SKM-1 treated with dmso at 0.1 percent for 144 hours (cell line): ENCODE results near the gene TAGLN2.
"Not testable (repeated sequence)": the region's sequence is repeated elsewhere in the genome, so short reads cannot be mapped to it uniquely, and the experiment has no call there.

Experiments
- DNase-seq: peaks from one replicate; lab custom pipeline; 2025; ENCODE audit not compliant: unreplicated experiment; lab: John Stamatoyannopoulos, UW

Gene TAGLN2

DNA sequence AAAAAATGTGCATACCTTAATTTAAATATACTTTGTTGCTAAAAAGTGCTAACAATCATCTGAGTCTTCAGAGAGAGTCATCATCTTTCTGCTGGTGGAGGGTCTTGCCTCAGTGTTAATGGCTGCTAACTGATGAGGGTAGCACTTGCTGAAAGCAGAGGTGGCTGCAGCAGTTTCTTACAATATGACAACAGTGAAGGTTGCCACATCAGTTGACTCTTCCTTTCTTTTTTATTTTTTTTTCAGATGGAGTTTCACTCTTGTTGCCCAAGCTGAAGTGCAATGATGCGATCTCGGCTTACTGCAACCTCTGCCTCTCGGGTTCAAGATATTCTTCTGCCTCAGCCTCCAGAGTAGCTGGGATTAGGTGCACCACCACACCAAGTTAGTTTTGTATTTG is 22.8 kb downstream of the TAGLN2 start:
- no peak for DNase-seq

DNA sequence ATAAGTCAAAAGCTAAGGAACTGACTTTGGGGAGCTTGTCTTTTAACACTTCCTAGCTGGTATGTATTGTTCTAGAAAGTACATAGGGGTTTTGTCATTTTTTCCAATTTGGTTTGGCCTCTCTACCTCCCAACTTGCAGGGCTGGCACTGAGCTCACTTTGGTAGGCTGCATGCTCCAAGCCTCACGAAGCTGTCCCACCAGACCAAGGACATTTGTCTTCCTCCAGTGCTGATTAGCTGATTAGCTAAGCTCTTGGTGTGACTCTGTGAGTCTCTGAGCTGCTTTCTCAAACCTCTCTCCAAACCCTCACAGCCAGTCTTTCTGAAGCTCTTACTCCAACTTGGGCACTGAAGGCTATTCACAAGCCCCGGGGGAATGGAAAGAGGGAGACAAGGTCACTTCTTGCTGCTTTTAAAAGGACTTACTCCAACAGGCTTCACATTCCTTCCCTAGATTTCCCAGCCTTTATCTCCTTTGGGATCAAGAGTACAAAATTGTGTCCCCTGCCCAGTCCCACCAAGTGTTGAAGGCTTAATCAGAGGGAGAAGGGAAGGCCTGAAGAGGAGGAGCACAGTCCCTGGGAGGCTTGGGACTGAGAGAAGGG is 24.4 kb downstream of the TAGLN2 start:
- DNase-seq, result no peak

DNA sequence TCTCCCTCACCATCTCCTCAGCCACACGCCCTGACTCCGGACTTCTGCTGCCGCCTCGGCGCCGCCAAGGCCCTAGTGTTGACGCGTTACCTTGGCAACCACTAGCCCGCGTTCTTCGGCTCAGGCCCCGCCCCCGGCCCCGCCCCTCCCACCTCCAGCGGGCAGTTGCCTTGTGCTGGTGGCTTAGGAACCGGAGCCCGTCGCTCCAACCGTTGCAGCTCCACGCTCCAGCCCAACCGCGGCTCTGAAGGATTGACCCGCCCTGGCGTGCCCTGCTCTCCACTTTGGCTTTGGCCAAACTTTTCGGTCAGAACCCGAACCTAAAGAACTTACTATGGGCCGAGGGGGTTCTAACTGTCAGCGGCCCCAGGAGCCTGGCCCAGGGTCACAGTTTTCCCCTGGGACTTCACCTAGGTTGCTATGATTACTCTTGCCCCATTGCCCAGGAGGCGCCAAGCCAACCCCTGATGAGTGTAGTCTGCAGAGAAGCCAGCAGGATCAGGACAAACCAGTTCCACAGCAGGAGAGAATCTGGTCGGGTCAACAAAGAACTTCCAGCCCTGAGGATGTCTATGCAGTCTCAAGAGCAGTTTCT is 25.1 kb downstream of the TAGLN2 start, which contains the start of gene CFAP45:
TSS of gene CFAP45 (minus strand) at position 80 of the 595 bp plus-strand sequence. CDS start at position 13, 67 bp downstream.
- DNase-seq, result no peak

DNA sequence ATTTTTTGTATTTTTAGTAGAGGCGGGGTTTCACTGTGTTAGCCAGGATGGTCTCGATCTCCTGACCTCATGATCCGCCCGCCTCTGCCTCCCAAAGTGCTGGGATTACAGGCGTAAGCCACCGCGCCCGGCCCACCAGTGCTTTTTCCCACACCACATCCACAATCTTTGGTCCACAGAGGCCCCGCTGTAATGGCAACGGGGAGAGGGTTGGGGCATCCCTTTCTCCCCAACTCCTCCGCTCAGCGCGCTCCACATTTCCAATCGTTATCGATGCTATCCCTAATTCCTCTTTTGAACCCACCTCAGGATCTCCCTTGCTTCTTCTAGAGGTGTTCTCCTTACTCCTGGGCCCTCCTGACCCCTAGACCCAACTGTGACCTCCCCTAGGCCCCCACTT is 25.7 kb downstream of the TAGLN2 start:
- DNase-seq, result not testable (repeated sequence)

DNA sequence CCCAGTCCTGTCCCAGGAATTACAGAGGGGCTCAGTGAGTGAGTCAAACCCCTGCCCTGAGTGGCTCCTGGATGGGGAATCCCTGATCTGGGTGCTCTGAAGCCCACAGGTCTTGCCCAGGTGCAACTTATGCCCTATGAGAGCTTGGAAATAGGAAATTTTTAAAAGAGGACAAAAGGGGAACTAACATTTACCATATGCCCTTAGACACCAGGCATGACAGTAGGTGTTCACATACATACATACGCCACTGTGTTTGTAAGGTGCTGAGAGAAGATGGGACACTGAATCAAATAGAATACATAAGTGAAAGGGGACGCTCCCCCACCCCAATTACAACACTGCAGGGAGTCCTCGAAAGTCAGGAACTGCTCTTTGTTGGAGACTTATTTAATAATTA is 26.8 kb downstream of the TAGLN2 start:
- peak; percentile 32 for DNase-seq

DNA sequence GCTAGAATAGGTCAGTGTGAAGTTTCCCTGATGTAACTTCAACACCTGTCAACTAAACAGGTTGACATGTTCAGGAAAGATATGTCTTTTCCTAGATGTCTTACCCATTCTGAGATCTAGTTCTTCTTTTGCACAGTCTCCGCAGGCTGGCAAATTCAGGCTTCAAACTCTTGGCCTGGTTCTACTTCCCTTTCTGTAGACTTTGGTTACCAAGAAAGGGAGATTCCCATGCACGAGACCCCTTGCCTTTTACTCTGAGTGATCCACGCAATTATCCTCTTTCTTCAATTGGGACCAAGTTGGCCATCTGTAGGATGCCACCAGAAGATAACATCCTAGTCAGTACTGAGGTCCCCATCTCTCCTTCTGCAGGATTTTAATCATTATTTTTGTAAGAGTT is 27.3 kb downstream of the TAGLN2 start:
- DNase-seq, result no peak

DNA sequence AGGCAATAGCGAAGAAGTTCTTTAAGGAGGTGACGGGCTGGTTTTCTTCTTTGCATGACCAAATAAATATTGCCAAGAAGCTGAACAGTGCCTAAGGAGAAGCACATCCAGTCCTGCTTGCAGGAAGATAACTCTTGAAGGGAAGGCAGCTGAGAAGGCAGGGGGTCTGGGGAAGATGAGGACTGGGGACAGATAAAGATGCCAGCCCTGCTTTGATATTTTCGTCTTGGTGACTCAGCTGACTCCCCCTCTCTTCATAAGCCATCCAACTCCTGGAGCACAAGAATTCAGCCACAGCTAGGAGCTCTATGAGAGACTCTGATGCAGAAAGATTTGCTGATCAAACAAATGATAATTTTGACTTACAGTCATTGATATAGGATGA is 28.8 kb downstream of the TAGLN2 start:
- no peak for DNase-seq

DNA sequence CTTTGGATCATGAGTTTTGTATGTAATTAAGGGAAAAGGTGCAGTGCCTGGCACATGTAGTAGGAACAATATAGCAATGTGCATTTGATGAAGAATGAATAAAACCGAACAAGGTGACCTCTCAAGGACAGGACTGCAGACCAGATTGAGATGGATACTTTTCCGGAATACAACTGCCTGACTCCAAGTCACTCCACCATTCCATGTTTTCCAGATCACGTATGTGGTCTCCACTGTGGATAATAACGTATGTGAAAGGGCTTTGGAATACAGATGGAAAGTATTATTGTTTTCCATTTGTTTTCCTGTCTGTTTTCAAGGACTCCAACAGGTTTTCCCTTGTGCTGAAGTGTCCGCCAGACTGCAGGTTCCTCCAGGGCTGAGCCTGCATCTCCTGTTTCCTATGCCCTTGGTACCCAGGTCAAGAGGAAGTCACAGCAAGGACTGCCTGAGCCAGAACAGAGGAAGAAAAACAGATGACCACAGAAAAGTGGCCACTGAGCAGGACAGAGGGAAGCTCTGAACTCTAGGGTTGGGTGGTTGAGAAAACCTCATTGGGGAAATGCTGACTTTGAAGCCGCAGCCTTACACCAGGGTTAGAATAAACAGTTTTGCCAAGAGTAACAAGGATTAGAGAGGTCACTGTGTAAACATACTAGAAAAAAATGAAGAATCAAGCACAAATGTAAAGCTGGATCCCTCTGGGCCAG is 29.3 kb downstream of the TAGLN2 start:
- peak; percentile 74 for DNase-seq

DNA sequence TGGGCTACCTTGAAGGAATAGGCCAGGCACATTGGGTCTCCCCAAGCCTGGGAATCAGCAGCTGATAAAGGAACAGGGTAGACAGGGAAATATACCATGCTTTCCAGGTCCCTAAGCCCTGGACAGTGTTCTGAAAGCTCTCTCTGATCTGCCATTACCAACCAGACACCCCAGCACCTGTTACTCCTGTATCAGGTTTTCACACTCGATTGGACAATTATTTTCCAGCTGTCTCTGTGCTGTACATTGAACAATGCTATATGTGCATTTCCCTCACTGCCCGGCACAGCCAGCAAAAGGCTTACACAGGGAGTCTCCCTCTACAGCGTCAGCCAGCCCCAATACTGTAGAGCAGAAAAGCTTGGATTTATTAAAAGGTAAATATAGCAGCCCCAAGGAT is 30.0 kb downstream of the TAGLN2 start:
- no peak for DNase-seq

DNA sequence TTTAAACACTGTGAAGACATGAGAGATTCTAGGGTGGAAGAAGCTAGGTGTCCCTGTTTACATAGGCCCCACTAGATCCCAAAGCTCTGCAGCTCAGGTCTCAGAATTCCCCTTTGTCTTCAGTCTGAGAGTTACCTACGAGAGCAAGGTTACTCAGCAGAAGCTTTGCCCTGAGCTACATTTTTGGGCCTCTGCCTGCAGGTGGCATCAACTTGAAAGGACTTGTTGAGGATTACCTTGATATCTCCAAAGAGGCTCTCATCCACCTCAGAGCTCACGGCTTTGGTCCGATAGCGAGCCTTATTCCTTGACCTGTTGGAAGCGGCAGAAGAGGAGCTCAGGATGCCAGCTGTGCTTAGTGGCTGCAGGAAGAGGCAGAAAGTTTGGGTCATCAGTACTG is 32.4 kb downstream of the TAGLN2 start:
- no peak for DNase-seq

DNA sequence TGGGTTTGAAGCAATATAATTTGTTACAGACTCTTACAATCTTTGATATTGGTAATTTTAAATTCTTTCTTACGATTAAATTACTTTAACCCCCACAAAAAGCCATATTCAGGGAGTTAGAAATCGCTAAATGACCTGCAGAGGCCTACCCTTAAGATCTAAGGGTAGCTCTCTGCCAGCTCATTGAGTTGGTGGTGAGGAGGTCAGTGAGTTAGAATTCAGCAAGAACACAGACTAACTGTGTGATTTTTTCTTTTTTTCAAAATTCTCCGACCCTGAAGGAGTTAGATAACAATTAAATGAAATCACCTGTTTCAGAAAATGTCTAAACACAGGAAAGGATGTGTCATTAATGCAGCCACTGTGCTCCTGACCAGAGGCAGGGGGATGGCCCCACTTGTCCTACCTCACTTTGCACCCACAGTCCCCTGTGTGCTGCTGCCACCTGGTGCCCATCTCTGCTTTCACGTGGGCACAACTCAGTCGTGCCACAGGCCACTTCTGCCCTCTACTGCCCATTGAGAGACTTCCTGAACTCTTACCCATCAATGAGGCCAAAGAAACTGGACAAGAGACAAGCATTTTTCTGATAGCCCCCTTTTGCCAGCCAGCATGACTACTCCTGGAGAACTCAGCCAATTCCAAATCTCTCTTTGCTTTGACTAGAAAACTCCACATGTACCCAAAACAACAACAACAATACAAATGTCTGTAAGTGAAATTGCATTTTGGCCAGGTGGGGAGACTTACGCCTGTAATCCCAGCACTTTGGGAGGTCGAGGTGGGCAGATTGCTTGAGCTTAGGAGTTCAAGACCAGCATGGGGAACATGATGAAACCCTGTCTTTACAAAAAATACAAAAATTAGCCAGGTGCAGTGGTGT is 33.8 kb downstream of the TAGLN2 start:
- DNase-seq, result peak; percentile 87

DNA sequence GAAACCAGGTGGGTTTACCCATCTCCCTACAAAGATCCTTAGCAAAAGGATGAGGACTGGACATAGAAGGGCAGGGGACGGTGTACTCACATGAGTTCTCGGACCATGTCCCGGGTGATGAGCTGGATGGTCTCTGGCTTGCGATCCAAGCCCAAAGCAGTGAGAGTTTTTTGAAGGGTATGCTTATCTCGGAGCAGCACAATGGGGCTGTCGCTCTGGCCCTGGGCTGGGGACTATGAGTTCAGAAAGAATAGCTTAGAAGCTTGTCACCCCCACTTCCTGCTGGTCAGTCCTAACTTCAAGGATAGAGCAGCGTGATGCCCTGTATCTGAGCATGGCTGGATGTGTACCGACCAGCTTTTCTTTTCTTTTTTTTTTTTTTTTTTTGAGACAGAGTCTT is 34.9 kb downstream of the TAGLN2 start:
- no peak for DNase-seq

DNA sequence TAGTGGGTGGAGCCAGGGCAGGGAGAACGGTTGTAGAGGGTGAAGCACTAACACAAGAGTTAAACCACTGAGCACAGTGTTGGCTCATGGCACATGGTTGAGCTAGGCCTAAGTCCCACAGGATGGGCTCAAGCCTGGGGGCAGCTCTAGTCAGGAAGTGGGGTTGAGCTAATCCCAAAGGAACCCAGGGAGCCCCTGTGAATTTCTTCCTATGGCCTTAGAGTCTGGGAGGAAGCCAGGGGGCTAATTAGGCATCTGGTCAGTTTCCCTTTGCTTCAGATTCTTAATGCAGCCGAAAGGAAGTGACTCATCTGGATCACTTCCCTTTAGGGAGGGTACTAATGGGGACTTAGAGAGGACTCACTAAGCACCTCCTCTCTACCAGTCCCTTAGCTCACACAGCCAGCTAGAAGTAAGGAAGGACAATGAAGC is 35.5 kb downstream of the TAGLN2 start:
- peak; percentile 96 for DNase-seq

DNA sequence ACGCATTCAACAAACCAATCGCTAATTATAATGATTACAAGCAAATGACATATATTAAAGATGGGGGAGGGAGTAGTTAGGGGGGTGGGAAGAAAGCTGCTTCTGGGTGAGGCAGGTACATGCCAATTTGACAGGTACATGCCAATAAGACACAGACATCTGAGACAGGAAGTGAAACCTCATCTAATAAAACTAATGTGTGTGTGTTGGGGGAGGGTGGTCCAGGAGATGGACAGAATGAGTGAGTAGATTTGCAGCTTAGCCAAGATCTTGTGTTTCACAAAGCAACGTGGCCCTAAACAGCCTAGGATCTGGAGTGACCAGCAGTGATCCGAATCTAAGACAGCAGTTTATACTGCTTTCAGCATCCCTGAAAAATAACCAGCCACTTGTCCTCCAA is 36.1 kb downstream of the TAGLN2 start:
- DNase-seq, result no peak

DNA sequence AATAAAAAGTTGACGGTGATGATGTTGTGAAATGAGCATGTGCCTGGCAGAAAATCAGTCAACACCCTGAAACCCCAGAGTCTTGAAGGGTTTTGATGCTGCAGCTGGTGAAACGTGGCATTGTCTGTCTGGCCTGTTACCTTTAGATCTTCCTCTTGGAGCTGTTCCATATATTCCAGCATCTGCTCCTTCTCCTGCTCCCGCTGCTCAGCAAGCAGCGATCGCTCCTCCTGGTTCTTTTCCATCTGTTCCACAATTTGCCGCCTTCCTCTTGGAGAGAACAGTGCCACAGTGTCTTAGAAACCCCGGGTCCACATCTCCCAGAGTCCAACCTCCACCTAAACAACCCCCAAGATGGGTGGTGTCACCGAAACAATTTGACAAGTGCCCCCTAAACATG is 41.0 kb downstream of the TAGLN2 start:
- DNase-seq, result no peak

DNA sequence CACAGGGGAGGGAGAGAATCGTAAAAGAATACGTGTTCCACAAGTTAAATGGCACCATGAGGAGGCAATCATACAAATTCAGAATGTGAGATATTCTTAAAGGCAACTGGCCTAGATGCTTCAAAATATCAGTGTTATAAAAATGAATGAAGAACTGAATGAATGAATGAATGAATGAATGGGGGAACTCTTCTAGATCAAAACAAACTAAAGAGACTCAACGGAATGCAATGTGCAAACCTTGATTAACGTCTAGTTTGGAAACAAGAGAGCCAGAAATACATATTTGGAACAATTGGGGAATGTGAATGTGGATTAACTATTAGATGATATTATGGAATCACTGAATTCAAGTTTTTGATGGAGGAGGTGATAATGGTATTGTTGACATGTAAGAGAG is 42.2 kb downstream of the TAGLN2 start:
- no peak for DNase-seq

DNA sequence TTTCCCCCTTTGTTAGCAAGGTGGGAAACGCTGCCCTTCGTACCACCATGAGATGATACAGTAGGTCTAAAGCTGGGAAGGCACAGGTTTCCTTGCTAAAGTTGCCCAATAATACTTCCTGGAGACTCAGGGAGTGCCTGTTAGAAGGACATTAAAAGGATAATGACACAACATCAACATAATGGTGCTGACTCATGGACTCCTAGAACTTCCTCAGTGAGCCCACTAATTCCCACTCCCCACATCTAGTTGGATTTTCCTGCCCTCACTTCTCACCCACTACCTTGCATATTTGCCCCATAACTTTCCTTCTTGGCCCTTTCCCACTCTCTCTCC is 42.8 kb downstream of the TAGLN2 start:
- DNase-seq, result peak; percentile 28

DNA sequence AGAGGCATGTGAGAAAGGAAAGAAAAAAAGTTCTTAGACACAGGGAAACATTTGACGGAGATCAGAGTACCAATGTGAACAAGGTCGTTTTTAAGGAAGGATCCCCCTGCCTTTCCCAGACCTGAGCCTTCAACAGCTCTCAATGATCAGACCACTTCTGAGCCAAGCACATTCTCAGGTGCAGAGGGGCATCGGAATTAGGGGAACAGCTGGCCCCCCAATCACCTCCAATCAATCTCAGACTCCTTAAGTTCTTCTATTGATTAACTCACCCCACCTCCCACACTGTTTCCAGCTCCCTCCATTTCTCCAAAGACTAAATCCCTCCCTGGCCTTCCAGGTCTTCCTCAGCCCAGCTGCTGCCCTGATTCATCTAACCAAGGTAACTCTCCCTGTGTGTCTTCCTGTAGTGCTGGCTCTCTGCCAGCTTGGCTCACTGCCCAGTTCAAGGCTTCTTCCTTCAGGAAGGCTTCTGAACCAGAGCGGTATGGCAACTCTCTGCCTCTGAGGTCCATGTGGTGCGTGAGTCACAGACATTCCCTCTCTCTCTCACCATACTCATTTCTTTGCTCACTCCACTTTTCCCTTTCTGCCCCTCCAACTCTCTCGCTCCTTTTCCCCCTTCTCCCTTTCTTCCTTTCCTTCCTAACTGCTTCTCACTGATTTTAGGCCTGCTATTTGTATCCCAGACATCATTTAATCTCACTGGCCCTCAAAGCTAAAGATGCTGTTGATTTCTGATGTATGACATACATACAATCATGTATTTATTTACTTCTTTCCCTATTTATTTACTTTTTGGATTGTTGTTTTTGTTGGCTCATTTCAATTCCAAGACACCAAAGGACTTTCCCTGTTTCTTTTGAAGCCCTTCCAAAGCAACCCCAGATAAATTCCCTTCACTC is 43.4 kb downstream of the TAGLN2 start:
- peak; percentile 29 for DNase-seq

DNA sequence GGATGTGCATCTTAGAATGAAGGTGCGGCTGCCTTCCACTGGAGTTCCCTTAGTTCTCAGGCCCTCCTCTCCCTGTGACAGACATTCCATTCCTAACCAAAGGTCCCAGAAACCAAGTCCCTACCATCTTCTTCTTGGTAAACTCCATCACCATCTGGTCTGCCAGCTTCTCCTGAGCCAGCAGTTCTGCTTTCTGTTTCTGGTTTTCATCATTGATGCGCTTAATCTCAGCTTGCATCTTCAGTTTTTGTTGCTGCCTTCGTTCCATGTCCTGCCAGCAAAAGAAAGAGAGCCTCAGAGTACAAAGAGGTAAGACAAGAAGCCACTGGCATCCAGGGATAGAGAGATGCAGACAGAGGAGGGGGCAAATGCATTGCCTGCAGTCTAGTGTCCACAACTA is 44.9 kb downstream of the TAGLN2 start:
- DNase-seq, result peak; percentile 60

DNA sequence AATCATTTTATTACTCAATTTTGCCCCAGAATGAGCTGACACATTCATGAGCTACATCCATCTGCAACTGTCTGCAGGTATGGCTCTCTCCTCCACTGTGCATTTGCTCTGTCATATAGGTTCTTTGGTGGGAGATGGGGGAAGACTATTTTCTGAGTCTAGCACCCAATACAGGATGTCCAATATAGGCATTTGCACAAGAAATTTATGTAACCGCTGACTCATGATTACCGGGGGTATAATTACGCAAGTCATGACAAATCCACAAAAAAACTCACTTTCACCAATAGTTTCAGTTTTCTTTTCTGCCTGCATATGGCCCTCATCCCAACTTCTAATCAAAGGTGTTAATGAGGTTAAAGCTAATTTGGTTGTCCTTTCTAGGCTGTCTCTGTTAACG is 45.3 kb downstream of the TAGLN2 start:
- DNase-seq, result peak; percentile 88

DNA sequence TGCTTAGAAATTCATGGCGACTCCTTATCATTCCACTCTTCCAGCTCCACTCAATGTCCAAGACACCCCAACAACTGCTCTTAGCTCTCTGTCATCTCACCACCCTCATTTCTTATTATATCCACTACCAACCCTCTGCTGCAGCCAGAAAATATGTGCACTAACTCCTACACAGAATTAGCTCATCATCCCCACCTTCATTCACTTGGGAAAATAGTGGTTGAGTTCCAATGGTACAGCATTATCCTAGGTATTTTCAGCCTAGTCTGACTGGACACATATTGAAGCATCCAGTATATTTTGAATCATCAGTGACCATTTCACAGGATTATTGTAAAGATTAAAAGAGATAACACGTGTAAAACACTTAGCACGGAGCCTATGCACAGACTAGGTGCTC is 46.2 kb downstream of the TAGLN2 start:
- DNase-seq, result no peak
